Stimulated activated CD4-positive, alpha-beta T cell treated with anti-CD3 and anti-CD28 coated beads, Interleukin-2, amount 100 ng/mL, for 48 hours (primary cell): ENCODE data around the gene CD74.
"Not testable (repeated sequence)": the region's sequence is repeated elsewhere in the genome, so short reads cannot be mapped to it uniquely, and the experiment has no call there.

Source experiments
- DNase-seq, 2 donors: peaks; one replicate each; pipeline ENCODE4 v3.0.0-alpha.2; 2020

CD74 gene

DNA sequence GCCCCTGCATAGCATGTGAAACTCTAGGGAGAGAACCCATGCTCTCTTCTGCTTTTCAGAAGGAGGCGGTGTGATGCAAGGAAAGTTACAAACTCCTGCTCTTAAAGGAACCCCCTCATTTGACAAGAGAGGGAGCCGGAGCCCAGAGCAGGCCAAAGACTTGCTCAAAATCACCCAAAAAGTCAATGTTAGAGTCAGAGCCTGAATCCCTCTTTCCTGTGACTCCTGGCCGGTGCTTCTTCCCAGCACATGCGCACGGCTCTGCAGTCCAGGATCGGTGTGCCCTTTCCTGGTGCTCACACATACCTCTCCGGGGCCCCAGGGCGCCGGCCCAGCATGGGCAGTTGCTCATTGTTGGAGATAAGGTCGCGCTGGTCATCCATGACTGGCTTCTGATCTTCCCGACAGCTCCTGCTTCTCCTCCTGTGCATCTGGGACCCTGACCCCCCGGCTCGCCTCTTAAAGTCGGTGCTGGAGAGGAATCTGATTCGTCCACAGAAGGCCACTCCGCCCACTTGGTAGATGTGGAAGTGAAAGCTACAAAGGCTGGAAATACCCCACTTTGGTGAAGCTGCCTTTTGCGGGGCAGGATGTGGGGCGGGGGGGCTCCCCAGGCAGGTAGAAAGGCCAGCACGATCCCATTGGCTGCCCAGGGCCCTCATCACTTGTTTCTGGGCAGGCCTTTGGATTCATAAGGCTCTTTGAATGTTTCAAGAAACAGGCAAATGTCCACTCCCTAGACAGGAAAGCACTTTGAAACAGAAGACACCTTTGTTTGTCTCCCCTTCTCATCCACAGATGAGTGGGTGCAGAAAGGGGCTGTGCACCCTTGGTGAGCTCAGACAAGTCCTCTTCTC is at the start of gene CD74:
Gene CD74, minus strand, starts transcription at position 592 of the 857 bp plus-strand sequence. Its CDS starts 161 bp downstream, at position 431.
- DNase-seq, result peak; percentile 76 to 78

GRCh38 chr5:150461231-150461630 is 48.5 kb upstream of the CD74 start:
- DNase-seq, result no peak

GRCh38 chr5:150460781-150461180 is 48.1 kb upstream of the CD74 start:
- DNase-seq, result no peak

DNA sequence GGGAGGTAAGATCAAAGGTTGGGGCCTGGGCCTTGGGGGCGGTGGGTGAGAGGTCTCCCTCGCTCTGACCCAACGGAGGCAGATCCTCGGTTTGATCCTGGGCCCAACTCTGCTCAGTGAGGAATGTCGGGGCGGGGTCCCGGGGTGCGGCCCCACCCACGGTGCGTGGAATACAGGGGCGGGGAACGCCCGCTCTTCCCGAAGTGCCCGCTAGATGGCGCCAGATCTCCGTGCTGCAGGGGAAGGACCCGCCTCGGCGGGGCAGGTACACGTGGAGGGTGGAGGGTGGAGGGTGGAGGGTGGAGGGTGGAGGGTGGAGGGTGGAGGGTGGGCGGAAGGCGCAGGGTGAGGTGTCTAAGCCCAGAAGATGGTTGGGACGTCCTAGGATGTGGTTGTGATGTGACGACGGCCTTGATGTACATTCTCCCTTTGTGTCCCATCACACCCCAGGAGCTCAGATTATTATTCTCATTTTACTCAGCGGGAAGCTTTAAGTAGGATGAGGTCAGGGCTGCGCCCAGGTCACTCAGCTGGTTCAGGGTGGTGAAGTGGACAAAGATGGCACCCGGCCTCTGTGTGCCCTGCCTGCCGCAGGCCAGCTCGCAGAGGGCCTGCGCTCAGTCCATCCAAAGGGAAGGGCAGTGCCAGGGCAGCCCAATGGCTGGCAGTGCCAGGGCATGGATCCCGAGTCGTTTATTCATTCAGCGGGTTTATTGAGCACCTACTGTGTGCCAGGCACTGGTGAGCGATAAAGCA is 46.3 kb upstream of the CD74 start:
- peak; percentile 91 to 96 for DNase-seq

GRCh38 chr5:150457562-150458240 is 45.0 kb upstream of the CD74 start:
- no peak for DNase-seq

DNA sequence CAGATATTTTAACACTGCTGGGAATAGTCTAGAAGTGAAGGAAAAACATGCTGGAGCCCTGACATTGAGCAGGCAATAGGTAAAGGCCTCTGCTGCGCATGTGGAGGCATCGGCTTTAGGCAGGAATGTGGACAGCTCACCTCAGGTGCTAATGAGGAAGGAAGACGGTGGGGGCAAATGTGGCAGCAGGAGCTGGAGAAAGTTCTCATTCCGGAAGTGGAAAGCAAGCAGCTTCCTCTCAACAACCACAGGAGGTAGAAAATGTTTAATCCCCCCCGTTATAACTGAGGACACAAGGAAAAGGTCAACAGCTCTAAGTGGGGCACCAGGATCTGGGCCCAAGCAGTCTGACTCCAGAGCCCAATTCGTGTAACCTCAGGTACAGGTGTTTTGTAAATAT is 44.4 kb upstream of the CD74 start:
- no peak for DNase-seq

- no peak for DNase-seq
Observed at GRCh38 chr5:150454492-150455229, 42.0 kb upstream of the CD74 start.

DNA sequence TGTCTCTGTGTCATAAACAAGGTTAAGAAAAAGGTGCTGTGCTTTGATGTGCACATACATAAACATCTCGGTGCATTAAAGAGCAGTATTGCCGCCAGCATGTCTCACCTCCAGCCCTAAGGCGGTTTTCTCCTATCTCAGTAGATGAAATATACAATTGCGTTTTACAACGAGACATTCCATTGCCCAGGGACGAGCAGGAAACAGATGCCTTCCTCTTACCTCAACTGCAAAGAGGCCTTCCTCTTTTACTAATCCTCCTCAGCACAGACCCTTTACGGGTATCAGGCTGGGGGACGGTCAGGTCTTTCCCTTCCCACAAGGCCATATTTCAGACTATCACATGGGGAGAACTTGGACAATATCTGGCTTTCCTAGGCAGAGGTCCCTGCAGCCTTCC is 41.3 kb upstream of the CD74 start:
- not testable (repeated sequence) for DNase-seq

DNA sequence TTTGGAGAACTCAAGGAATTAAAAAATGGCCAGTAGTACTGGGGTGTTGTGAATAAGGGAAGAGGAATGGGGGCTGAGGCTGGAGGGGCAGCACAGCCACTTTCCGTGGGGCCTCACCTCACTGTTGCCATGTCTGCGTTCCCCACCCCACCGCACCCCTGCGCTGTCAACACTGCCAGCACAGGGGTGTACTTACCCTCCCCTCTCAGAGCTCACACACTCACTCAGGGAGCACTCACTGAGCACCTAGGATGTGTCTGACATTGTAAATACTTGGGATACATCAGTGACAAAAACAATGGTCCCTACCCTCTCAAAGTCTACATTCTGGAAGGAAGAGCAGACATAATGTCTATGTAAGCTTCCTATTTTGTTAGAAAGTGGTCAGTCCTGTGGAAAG is 40.2 kb upstream of the CD74 start:
- DNase-seq, result no peak

- DNase-seq, result no peak
Observed at GRCh38 chr5:150451594-150451993, 38.9 kb upstream of the CD74 start.

DNA sequence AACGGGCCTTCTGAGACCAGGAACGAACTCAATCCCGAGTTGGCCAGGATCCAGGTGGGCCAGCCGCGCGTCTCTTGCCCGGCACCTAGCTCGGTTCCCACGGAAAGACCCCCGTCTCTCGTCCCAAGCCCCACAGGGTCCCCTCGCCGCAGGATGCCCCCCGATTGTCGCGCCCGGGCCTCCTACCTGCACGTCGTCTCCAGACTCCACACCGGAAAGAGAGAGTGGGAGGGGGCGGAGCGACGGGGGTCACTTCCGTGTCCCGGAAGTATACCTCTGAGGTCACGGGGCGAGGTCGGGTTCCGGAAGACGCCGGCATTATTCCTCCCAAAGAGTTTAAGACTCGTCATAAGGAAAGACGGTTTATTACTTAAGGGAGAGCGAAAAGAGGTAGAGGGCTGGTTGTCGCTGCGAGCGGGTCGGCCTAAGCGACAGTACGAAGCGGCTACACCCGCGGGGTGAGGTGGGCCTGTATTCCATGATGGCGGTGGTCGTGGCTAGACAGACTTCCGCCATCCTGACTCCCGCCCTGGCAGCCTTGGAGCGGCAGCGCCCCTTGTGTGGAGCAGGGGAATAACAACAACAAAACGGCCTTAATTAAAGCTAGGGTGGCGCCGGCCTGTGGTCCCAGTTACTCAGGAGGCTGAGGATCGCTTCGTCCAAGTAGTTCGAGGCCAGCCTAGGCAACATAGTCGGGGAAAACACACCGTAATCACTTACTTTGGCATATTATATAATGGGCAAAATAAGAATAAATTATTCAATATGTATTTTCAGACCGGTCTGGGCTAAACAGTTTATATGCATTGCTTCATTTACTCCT is 37.0 kb upstream of the CD74 start, which contains the start of gene RPS14:
Gene RPS14, minus strand, starts transcription at position 223 of the 823 bp plus-strand sequence. CDS start 2,006 bp downstream, outside the sequence.
- peak; percentile 85 to 91 for DNase-seq

DNA sequence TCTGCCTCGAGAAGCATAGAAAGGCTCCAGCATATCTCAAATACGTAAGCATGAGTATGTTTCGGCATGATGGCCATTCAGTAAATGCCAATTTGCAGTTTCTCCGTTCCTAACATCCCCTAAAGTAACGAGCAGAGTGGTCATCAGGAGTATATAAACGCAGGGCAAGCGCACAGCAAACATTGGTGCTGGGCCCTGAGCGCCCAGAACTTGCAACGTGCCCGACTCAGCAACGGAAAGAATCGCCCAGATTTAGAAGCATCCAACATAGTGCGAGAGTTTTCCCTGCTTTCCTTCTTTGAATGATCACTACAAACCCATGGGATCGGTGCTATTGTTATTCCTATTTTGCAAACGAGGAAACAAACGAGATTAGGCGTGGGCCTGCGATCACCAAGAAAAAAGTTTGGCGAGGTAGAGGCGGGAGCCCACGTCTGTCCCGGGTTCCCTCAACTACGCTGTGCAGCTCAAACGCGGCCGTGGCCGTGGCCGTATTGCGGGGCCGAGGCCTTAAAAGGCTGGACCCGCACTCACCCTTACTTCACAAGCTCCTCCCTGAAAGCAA is 36.3 kb upstream of the CD74 start:
- DNase-seq, result no peak

DNA sequence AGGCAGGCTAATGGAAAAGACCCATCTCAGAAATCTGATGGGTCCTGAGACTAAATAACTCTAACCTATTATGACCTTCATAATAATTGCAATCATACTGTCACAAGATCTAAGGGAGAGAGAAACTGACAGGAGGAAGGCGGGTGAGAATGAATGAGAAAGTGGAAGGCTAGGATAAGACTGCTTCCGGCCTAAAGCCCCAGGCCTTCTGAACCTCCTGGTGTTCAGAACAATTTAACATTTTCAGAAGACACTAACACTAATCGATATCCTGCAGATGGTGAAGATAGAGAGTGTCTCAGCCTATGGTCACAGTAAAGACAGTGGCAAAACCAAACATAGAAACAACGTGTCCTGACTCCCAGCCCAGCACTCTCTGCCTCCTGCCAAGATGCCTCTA is 35.6 kb upstream of the CD74 start:
- DNase-seq, result no peak

- no peak for DNase-seq
Observed at GRCh38 chr5:150447188-150447587, 34.5 kb upstream of the CD74 start.

GRCh38 chr5:150446583-150446982 is 33.9 kb upstream of the CD74 start:
- DNase-seq, result no peak

DNA sequence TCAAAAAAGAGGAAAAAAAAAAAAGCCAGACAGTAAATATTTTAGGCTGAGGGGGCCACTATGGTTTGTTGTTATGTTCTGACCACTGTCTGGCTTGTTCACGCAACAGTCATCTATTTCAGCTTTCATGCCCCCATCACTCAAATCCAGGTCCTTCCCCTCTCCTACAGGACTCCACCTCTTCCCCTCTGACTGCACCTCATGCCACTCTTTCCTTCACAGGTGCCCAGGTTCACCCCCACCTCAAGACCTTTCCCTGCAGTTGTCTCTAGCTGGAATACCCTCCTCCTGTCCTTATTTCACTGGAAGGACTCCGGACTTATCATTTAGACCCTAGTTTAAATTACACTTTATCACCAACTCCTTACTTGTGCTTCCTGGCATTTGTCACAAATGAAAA is 33.4 kb upstream of the CD74 start:
- DNase-seq, result no peak

GRCh38 chr5:150444770-150445169 is 32.1 kb upstream of the CD74 start:
- DNase-seq, result no peak

GRCh38 chr5:150443242-150444075 is 30.7 kb upstream of the CD74 start:
- DNase-seq, result no peak

DNA sequence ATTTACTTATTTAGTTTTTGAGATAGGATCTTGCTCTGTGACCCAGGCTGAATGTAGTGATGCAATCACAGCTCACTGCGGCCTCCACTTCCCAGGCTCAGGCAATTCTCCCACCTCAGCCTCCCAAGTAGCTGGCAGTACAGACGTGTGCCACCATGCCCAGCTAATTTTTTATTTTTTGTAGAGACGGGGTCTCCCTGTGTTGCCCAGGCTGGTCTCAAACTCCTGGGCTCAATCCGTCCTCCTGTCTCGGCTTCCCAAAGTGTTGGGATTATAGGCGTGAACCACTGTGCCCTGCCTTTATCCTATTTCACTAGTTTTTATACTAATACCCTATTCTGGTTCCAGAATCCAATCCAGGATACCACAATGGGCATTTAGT is 30.0 kb upstream of the CD74 start:
- no peak for DNase-seq
